GM21737 (cell line): ENCODE measurements around the gene STX1A.

Experiments
- ATAC-seq: cut with Tn5 transposase; IDR thresholded peaks from one replicate; pipeline ENCODE4 v1.9.1; 2021; ENCODE audit warnings: mild to moderate bottlenecking, moderate library complexity; ENCODE audit not compliant: unreplicated experiment

STX1A gene

DNA sequence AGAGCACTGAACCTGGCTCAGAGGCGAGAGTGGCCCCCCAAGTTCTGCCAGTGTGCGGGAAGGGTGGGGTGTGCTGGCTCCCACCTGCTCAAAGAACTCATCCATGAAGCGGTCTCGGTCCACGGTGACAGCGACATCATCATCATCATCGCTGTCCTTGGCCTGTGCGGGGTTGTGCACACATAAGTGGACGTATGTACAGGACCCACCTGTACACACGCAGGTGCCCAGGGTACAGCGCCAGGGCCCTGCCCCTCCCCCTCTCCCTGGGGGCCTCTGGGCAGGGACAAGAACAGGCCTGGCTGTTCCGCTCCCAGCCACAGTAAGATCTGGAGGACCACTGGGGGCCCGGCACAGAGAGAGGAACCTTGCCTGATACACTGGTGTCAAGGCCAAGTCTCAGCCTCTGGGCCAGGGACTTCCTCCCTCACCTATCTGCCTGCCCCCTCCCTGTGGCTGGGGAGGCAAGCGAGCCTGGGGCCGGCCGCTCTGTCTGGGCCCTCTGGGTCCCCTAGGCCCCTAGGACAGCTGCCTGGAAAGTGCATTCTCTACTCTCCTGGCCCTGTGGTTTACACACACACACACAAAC is 10.4 kb downstream of the STX1A start:
- no peak for ATAC-seq

DNA sequence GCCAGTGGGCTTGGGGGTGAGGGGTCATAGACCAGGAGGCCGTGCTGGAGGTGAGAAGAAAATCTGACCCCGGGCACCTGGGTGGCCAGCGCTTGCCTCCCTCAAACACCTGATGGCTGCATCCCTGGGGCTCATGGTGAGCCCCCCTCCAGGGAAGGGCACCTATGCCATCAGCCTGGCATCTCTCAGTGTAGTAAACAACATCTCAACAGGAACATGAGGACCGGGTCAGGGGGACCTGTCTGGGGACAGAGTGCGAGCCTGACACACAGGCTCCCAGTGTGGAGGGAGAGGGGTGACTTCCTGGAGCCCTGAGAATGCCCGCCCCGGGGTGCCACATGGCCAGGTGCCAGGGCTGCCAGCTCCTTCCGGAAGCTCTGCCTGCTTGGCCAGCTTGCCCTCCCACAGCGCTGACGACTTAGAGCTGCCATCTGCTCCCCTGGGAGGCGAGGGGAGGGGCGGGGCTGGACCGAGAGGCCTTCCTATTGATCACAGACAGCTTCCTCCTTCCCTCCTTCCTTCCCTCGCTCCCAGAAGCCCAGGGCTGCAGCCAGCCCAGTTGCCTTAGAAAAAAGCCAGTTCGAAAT is 12.3 kb downstream of the STX1A start:
- ATAC-seq, result no peak

DNA sequence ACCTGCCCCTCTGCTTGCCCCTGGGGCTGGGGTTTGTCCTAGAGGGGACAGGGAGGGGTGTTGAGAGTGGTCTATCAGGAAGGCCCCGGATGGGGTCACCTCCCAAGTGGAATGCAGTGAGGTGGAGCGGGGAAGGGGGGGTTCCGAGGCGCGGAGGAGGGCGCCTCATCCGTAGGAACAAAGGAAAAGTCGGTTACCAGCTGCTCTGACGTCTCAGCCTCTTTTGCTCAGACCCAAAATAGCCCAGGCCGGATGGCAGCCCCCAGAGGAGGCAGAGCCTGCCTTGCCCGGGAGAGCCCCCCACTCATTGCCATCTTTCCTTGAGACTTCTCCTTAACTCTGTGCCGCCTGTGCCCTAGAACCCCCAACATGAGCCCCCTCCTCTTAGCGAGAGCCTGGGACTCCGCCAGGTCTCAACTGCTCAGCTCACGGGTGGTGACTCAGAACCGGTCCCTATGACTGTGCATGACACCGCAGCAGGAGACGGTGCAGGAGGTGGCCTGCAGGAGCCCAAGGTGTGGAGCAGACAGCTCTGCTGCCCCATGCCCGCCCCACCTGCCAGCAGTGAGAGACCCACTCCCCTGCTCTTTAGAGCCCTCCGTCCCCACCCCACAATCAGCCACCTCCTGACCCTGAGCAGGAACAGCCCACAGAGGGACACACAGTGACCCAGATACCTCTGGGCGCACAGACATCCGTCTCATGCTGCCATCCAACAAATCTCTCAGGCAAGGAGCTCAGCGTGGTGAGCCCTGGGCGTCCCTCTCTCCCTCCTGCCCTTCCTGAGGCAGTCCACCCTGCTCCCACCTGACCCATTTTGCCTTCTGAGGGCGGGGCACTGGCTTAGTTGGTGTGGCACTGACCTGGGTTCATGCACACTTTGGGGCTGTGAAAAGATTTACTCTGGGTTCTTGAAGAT is 13.1 kb downstream of the STX1A start:
- no peak for ATAC-seq

DNA sequence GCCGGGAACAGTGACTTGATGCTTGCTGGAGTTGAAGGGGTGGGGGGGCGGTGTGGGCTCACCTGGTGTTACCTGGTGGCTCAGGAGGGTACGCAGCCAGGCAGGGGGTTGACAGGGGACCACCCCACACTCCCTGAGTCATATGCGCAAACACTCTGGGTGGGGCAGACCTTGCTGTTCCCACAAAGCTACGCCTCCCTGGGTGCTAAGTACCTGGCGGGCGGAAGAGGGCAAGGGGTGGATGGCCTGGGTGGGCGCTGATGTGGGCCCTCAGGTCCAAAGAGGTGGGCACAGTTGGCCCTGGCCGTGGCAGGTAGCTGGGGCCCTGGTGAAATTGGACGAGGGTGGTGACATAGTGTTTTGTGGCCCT is 13.9 kb downstream of the STX1A start:
- ATAC-seq, result no peak

DNA sequence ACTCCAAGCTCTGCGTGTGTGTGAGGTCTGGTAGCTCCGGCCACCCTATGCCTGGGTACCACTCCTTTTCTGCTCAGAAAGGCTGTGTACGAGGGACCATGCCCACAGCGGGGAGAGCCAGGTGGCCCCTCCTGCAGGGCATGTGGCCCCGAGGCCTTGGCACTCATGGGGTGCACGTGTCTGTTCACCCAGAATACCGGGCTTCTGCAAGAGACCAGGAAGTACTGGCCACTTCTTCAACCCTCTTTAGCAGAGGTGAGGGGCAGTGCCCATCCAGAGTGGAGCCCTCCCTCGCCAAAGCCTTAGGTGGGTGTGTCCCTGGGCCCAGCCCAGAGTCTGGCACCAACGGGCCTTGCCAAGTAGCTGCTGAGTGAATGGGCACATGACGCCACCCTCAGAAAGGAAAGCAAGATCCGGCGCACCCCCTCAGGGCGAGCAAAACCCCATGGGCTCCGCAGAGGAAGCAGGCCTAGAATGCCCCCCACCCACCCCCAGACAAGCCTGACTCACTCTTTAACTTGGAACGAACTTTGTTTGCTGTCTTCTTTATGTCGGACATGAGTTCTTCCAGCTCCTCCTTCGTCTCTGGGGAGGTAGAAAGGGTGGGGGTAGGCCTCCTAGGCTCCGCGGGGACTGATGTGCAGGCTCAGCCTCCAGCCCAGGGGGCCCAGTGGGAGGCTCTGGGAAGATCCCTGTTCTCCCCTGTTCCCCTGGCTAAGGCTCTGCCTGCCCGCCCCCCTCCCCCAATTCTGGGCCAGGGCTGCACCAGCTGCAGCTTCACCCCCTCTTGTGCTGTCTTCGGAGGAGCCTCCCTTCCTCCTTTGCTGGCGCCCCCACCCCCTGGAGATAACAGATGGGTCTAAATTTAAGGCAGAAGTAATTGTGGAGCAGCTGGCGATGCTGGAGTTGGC is 14.6 kb downstream of the STX1A start:
- ATAC-seq, result no peak

DNA sequence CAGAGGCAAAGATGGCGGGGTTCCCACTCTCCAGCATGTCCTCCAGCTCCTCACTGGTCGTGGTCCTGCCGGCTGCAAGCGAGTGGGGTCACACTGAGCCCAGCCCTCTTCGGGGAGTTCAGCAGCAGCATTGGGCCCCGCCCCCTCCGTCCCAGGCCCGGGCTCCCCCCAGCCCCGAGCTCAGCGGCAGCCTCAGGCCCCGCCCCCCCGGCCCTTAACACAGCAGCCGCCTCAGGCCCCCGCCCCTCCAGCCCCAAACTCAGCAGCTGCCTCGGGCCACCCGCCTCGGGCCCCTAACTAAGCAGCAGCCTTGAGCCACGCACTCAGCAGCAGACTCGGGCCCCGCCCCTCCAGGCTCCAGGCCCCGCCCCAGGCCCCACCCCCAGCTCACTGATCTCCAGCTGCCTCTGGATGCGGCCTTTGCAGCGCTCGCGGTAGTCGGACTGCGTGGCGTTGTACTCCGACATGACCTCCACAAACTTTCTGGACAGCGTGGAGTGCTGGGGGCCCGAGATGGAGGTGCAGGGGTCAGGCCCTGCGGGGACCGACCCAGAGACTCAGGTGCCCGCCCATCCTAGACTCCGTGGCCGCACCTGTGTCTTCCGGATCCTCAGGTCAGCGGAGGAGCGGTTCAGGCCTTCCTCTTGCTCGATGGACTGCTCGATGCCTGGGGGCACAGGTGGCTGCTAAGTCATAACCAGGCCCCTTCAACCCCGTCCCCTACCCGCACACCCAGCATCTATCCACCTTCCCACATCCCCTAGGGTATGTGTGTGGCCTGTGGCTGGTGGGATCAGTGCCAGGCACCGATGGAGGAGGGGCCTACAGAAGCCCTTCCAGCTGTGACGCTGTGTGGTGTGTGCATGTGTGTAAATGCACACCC is 15.5 kb downstream of the STX1A start:
- ATAC-seq, result no peak

DNA sequence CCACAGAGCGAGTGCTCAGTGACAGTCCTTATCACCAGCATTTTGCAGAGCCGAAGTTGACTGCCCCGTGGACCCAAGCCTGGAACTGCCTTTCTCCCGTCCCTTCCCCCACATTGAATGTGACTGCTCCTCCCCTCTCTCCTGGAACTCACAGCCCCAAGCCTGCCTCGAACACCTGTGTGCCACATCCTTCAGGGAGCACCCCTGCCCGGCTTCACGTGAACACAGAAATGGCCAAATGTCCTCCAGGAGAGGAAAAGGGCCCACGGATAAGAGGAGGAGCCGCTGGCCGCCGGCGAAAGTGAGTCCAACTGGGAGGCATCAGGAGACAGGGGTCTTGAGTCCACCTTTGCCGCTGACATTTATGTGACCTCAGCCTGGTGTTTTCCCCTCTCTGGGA is 16.2 kb downstream of the STX1A start:
- ATAC-seq, result no peak

DNA sequence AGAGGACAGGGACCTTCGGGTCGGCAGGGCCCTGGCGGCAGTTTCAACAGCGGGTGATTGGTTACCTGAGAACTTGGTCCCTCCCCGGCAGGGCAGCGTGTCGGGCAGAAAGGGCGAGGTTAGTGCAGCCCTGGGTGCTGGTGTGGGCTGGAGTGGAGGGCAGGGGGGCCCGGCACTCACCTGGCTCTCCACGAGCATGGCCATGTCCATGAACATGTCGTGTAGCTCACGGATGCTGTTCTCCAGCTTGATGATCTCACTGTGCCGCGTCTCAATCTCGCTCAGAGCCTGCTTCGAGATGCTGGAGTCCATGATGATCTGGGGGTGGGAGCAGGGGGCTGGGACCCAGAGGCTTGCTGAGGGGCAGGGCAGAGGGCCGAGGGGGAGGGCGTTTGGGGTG is 16.8 kb downstream of the STX1A start:
- ATAC-seq, result no peak

DNA sequence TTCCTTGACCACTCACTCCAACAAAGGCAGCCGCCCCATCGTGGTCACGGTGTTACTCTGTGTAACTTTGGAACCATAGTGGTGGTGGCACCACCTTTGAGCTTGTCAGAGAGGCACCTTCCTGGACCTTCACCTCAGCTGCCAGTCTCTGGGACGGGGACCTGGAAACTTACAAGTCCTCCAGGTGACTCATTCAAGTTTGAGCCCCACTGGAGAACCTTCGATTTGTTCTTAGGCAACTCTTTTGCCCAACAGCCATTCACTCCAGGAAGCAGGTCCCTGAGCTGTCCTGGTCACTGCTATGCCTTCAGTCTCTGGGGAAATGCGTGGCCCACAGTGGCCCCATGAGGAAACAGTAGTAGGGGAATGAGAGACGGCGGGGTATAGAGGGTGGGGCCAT is 17.2 kb downstream of the STX1A start:
- no peak for ATAC-seq

DNA sequence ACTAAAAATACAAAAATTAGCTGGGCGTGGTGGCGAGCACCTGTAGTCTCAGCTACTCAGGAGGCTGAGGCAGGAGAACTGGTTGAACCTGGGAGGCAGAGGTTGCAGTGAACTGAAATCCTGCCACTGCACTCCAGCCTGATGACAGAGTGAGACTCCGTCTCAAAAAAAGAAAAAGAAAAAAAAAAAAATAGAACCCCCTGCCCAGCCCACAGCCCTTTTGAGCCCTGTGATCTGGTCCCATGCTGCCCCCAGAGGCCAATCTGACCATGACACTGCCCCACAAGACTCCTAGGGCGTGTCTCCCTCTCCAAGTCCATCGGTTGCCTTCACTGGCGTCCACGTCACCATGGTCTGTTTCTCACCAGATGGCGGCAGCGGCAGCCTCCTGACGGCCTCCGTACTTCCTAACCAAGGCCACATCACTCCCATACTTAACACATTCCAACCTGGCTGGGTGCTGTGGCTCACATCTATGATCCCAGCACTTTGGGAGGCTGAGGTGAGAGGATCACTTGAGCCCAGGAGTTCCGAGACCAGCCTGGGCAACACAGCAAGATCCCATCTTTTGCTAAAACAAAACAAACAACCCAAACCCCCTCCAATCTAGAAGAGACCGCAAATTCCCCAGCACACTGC is 18.0 kb downstream of the STX1A start:
- no peak for ATAC-seq

DNA sequence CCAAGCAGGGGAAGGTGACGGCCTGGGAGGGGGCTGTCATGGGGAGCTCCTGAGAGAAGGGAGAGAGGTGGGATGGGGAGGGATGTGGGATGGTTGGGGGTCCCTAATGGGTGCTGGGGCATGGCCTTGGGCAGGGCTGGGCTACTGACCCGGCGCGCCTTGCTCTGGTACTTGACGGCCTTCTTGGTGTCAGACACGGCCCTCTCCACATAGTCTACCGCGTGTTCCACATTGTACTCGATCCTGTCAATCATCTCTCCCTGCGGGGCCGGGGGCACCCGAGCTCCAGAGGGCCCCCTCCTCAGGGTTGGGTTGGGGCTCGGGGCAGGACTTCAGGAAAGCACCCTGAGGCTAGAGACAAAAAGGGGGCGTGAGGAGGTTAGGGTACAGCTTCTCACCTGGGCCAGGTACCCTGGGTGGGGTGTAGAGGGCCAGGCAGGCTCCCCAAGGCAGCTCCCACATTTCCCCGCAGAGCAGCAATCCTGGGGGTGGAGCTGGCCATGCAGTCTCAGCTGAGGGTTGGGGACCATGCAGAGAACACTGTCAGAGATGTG is 18.8 kb downstream of the STX1A start:
- ATAC-seq, result no peak

DNA sequence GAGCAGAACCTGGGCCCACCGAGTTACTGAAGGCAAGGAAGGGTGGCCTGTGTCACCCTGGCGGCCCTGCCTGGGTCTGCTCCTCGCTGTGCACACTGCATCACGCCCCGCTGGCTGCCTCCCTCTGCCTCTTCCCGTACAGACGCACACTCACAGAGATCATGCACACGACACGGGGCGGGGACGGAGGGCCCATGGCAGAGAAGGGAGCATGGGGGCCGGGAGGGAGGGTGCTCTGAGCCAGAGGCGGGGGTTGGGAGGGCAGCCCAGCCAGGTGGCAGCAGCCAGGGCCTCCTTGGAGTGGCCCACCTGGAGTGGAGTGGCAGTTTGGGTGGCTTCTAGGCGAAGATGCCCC is 19.4 kb downstream of the STX1A start:
- no peak for ATAC-seq

DNA sequence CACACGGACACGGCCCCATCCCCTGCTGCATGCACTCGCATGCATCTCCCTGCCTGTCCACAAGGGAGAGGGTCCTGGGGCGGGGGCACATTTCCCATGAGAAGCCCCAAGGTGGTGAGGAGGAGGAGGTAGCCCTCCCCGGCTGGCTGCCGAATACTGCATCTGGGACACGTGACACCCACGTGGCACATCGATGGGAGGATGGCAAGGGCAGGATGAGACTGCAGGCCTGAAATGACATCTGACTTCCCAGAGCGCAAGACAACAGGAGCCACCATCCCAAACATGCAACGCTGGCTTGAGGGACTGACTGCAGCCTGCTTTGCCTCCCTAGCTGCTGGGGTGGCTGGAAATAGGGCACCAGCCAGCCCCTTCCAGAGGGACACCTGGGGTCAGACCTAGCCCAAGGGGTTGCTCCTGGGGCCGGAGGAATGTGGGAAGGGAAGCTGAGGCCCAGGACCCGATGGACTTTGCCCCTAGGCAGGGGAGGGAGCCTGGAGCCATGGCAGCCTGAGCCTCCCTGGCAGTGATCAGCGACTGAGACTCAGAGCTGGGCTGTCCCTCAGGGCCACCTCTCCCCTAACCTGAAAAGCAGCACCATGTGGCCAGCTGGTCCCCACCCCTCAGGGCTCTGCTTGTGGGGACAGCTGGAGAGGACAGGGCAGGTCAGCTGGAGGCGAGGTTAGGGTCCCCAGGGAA is 19.9 kb downstream of the STX1A start:
- ATAC-seq, result no peak

DNA sequence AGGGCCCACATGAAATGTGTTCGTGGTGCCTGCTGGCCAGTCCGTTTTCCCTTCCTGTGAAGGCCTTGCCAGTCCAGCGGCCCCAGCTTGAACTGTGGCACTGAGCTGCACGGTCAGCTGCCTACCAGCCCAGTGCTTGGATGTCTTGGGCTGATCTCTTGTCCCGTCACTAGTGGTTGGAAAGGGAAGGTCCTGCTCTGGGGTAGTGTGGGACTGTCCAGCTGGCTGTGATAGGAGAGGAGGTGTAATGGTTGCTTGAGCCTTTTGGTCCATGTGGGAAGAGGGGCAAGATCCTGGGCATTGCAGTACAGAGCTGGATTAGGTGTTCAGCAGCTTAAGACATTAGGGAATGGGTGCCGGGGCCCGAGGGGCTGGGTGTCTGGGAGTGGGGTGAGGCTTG is 21.1 kb downstream of the STX1A start:
- no peak for ATAC-seq

DNA sequence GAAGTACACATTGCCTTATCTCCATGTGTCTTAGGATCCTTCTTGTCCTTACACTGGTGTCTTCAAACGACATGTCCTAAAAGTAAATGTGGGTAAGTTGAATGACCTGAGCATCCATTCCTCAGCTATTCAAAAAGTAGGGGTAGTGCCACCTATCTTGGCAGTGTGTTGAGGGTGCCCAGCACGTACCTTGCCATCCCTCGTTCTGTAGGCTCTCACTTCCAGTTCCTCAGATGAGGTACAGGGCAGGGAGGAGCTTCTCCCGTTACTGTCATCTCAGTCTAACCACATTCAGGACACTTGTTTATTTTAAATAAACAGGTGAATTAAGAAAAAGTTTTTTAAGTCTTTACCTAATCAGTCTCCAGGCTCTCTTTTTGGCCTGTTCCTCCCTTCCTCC is 23.1 kb downstream of the STX1A start:
- ATAC-seq, result no peak

DNA sequence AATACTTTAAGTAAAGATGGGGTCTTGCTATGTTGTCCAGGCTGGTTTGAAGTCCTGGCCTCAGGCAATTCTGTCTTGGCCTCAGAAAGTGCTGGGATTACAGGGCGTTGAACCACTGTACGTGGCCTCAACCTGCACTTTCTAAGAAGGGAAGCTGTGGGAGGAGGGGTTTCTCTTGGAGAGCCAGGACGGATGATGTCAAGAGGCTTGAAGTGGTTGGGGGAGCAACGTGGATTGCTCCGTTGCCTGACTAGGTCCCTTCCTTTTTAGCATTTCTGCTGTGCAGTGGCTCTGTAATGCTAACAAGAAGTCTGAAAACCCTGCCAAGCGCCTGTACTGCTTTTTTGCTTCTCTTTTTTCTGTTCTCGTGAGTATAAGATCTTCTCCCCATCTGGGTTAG is 28.8 kb downstream of the STX1A start:
- no peak for ATAC-seq

DNA sequence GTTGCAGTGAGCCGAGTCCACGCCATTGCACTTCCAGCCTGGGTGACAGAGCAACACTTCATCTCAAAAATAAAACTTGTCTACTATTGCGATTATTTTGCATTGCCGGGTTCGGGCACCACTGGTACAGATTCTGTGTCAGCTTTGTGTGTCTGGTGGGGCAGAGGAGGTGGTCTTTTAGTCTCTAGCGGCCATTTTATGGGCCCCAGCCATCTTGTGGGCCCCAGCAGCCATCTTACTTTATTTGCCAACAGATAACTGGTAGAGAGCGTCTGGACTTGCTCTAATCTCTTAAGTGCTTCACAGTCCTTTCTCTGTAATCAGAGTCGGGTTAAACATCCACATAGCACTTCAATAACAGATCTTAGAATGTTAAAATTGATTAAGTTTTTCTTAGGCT is 31.2 kb downstream of the STX1A start:
- ATAC-seq, result no peak

DNA sequence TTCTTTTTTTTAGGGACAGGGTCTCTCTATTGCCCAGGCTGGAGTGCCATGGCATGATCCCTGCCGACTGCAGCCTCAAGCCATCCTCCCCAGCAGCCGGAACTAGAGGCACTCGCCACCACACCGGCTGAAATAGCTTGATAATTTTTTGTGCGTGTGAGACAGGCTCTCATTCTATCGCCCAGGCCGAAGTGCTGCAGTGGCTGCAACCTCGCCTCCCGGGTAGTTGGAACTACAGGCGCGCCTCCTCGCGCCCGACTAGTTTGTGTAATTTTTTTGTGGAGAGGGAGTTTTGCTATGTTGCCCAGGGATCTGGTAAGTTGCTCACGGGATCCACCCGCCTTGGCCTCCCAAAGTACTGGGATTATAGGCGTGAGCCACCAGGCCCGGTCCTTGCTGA is 34.2 kb downstream of the STX1A start:
- ATAC-seq, result no peak
